ENCODE measurements around the gene SRD5A2.

DNA sequence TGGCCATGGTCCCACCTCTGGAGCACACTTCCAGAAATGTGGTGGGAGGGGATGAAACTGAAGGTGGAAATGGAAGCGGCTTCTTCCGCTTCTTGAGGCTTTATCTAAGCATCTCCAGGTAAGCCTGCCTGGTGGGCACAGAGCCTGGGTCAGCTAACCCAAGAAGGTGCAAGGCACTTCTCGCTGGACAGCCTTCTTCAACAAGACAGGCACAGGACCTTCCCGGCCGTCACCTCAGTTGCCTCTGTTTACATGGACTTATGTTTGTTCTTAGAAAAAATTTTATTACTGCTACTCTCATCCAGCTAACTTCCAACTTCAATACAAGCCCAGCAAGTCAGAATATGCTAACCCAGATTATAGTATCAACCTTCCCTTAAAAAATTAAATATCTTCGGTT is 51.9 kb downstream of the SRD5A2 start:
- TF ChIP-seq, protein P1, sequence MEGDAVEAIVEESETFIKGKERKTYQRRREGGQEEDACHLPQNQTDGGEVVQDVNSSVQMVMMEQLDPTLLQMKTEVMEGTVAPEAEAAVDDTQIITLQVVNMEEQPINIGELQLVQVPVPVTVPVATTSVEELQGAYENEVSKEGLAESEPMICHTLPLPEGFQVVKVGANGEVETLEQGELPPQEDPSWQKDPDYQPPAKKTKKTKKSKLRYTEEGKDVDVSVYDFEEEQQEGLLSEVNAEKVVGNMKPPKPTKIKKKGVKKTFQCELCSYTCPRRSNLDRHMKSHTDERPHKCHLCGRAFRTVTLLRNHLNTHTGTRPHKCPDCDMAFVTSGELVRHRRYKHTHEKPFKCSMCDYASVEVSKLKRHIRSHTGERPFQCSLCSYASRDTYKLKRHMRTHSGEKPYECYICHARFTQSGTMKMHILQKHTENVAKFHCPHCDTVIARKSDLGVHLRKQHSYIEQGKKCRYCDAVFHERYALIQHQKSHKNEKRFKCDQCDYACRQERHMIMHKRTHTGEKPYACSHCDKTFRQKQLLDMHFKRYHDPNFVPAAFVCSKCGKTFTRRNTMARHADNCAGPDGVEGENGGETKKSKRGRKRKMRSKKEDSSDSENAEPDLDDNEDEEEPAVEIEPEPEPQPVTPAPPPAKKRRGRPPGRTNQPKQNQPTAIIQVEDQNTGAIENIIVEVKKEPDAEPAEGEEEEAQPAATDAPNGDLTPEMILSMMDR (IDR thresholded peaks at IDR 0.05), result no peak
- no peak for TF ChIP-seq EZH2 (IDR thresholded peaks at IDR 0.05; ENCODE audit: borderline replicate concordance, insufficient read depth, low read depth, low read length, poor library complexity, severe bottlenecking)
